OCI-LY7 (cell line): ENCODE results near the gene FHL3.

Experiments
- EZH2phosphoT487 ChIP-seq: fragments of 200-600 bp; sonication (generic); IDR thresholded peaks from 2 replicates; pipeline ENCODE4 v1.6.1; 2018; ENCODE audit warnings: low read depth, borderline replicate concordance, mild to moderate bottlenecking, mixed run types, antibody characterized with exemption, low read length, moderate library complexity, mixed read lengths
- TF ChIP-seq, protein P1 (sequence below): fragments of 200-600 bp; sonication (generic); conservative IDR thresholded peaks from 2 replicates; pipeline ENCODE4 v1.5.1; 2014; ENCODE audit warnings: mild to moderate bottlenecking, antibody characterized with exemption, low read length, moderate library complexity, mixed read lengths

DNA sequence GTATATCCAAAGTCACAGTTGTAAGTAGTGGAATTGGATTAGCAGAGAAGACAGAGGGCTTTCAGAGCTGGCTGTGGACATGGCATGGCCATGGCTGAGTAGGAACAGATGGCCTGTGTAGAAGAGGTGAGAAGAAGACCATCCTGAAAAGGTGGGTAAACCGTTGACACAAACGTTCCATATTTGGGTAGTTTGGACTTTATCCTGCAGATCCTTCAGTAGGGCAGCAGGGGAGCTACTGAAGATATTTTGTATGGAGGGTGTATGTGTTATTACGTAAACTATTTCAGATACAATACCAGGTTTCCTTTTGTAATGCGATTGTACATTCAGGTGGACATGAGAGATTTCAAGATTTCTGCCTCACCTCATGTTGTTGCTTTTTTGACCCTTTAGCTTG is 8.9 kb upstream of the FHL3 start:
- TF ChIP-seq, protein P1, sequence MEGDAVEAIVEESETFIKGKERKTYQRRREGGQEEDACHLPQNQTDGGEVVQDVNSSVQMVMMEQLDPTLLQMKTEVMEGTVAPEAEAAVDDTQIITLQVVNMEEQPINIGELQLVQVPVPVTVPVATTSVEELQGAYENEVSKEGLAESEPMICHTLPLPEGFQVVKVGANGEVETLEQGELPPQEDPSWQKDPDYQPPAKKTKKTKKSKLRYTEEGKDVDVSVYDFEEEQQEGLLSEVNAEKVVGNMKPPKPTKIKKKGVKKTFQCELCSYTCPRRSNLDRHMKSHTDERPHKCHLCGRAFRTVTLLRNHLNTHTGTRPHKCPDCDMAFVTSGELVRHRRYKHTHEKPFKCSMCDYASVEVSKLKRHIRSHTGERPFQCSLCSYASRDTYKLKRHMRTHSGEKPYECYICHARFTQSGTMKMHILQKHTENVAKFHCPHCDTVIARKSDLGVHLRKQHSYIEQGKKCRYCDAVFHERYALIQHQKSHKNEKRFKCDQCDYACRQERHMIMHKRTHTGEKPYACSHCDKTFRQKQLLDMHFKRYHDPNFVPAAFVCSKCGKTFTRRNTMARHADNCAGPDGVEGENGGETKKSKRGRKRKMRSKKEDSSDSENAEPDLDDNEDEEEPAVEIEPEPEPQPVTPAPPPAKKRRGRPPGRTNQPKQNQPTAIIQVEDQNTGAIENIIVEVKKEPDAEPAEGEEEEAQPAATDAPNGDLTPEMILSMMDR = no peak
- TF ChIP-seq EZH2phosphoT487 = no peak
